ENCODE results near the gene C16orf78.

C16orf78 gene

GRCh38 chr16:49349446-49350168 is 24.0 kb upstream of the C16orf78 start:
- no peak for DNase-seq (ENCODE audit: low read depth in 1 of 2, low spot score in 1 of 2)
- Histone ChIP-seq H3K27ac (replicated peaks) (no peak overlapping the region), H3K27me3 (ENCODE audit: insufficient read depth, poor library complexity, severe bottlenecking) (no peaks in the 10 kb centered on the region), H3K4me3 (replicated peaks; ENCODE audit: insufficient read depth, low read length) (no peak overlapping the region)
- TF ChIP-seq, protein P1, sequence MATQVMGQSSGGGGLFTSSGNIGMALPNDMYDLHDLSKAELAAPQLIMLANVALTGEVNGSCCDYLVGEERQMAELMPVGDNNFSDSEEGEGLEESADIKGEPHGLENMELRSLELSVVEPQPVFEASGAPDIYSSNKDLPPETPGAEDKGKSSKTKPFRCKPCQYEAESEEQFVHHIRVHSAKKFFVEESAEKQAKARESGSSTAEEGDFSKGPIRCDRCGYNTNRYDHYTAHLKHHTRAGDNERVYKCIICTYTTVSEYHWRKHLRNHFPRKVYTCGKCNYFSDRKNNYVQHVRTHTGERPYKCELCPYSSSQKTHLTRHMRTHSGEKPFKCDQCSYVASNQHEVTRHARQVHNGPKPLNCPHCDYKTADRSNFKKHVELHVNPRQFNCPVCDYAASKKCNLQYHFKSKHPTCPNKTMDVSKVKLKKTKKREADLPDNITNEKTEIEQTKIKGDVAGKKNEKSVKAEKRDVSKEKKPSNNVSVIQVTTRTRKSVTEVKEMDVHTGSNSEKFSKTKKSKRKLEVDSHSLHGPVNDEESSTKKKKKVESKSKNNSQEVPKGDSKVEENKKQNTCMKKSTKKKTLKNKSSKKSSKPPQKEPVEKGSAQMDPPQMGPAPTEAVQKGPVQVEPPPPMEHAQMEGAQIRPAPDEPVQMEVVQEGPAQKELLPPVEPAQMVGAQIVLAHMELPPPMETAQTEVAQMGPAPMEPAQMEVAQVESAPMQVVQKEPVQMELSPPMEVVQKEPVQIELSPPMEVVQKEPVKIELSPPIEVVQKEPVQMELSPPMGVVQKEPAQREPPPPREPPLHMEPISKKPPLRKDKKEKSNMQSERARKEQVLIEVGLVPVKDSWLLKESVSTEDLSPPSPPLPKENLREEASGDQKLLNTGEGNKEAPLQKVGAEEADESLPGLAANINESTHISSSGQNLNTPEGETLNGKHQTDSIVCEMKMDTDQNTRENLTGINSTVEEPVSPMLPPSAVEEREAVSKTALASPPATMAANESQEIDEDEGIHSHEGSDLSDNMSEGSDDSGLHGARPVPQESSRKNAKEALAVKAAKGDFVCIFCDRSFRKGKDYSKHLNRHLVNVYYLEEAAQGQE (IDR thresholded peaks at IDR 0.05; ENCODE audit: insufficient replicate concordance, low read depth) = no peak
- TF ChIP-seq POLR2AphosphoS5 (IDR thresholded peaks at IDR 0.05; ENCODE audit: low read depth) (no peak), GABPA (IDR thresholded peaks at IDR 0.05; ENCODE audit: low read depth) (no peak), SPI1 (IDR thresholded peaks at IDR 0.05; ENCODE audit: borderline replicate concordance, low read depth) (no peak)
- TF ChIP-seq, protein P2, sequence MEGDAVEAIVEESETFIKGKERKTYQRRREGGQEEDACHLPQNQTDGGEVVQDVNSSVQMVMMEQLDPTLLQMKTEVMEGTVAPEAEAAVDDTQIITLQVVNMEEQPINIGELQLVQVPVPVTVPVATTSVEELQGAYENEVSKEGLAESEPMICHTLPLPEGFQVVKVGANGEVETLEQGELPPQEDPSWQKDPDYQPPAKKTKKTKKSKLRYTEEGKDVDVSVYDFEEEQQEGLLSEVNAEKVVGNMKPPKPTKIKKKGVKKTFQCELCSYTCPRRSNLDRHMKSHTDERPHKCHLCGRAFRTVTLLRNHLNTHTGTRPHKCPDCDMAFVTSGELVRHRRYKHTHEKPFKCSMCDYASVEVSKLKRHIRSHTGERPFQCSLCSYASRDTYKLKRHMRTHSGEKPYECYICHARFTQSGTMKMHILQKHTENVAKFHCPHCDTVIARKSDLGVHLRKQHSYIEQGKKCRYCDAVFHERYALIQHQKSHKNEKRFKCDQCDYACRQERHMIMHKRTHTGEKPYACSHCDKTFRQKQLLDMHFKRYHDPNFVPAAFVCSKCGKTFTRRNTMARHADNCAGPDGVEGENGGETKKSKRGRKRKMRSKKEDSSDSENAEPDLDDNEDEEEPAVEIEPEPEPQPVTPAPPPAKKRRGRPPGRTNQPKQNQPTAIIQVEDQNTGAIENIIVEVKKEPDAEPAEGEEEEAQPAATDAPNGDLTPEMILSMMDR (IDR thresholded peaks at IDR 0.05; ENCODE audit: insufficient read depth, low read length) = no peak

DNA sequence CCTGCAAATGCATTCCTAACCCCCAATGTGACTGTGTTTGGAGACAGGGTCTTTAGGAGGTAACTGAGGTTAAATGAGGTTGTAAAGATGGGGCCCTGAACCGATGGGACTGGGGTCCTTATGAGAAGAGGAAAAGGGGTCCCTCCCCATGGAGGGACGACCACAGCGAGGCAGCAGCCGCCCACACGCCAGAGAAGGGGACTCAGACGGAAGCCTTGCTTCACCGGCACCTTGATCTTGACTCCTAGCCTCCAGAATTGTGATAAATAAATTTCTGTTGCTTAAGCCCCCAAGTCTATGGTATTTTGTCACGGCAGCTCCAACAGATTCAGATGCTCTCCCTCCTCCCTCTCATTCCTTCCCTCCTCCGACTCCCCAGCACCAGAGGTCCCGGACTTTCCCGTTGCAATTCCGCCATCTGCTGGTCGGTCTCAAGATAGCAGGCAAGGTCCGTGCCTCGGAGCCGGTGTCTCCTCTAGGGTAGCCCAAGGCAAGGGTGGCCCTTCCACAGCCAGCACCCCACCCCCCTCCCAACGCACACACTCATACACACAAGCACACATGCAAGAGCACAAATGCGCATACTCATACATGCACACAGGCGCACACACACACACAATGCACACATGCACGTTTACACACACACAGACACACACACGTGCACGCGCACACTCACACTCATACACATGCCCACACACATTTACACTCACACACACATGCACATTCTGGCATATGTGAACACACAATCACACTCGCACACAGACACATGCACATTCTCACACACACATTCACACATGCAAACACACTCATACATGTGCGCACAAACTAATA is 23.1 kb upstream of the C16orf78 start:
- Histone ChIP-seq H3K27ac (replicated peaks) (no peak overlapping the region), H3K4me3 (replicated peaks; ENCODE audit: insufficient read depth, low read length) (no peak overlapping the region), H3K27me3 (ENCODE audit: insufficient read depth, poor library complexity, severe bottlenecking) (no peaks in the 10 kb centered on the region)
- DNase-seq (ENCODE audit: low read depth in 1 of 2, low spot score in 1 of 2) = peak in 1 of 2 experiments; percentile 29
- TF ChIP-seq SPI1 (IDR thresholded peaks at IDR 0.05; ENCODE audit: borderline replicate concordance, low read depth) = no peak
- TF ChIP-seq, protein P1 (IDR thresholded peaks at IDR 0.05; ENCODE audit: insufficient replicate concordance, low read depth) = no peak
- TF ChIP-seq, protein P2 (IDR thresholded peaks at IDR 0.05; ENCODE audit: insufficient read depth, low read length) = peak; percentile 50
- no peak for TF ChIP-seq GABPA (IDR thresholded peaks at IDR 0.05; ENCODE audit: low read depth)
- no peak for TF ChIP-seq POLR2AphosphoS5 (IDR thresholded peaks at IDR 0.05; ENCODE audit: low read depth)

DNA sequence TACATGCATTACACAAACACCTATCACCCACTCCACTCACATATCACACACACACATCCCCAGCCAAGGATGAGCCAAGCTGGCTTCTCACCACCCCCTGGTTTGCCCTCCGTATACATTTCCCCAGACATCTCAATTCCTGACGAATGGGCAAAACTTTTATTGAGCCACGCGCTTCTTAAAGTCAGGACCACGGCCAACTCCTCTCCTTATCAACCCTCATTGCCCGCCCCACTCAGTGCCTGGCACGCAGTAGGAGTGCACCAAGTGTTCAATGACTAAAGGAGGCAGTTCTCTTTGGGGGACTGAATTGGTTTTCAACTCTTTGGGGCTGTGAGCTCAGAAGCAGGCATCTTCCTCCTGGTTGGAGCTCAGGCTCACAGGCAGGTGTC is 22.5 kb upstream of the C16orf78 start:
- no peaks in the 10 kb centered on the region for H3K27me3 ChIP-seq (ENCODE audit: insufficient read depth, poor library complexity, severe bottlenecking)
- H3K27ac ChIP-seq (replicated peaks) = no peak overlapping the region
- H3K4me3 ChIP-seq (replicated peaks; ENCODE audit: insufficient read depth, low read length) = no peak overlapping the region
- TF ChIP-seq, protein P1 (IDR thresholded peaks at IDR 0.05; ENCODE audit: insufficient replicate concordance, low read depth) = peak; percentile 72
- TF ChIP-seq POLR2AphosphoS5 (IDR thresholded peaks at IDR 0.05; ENCODE audit: low read depth) = no peak
- TF ChIP-seq SPI1 (IDR thresholded peaks at IDR 0.05; ENCODE audit: borderline replicate concordance, low read depth) = no peak
- no peak for DNase-seq (ENCODE audit: low read depth in 1 of 2, low spot score in 1 of 2)
